Thoracic aorta (tissue), 2 donors: ENCODE measurements around the gene LNP1. TPM values are rescaled to one million over a fixed set of nuclear protein-coding genes. Genes with fewer than 3 reads are reported as not detected.

Experiments
- ATAC-seq: fragments of 150-250 bp; one replicate; pipeline ENCODE4 v1.8.0; 2017; ENCODE audit warnings: low read depth; ENCODE audit not compliant: insufficient number of reproducible peaks, low FRiP score
- DNase-seq: peaks from one replicate; pipeline ENCODE4 v3.0.0-alpha.2; 2020; ENCODE audit warnings: low spot score
- H3K27ac ChIP-seq, 2 donors: fragments of 200-600 bp; sonication (generic); 1 replicate in 1 of 2; 2 replicates in 1 of 2; pipeline ENCODE4 v1.5.1; 2016; ENCODE audit warnings: mild to moderate bottlenecking in 2 of 2, moderate library complexity in 2 of 2
- H3K27me3 ChIP-seq: fragments of 200-600 bp; sonication (generic); replicated peaks from 2 replicates; pipeline ENCODE4 v1.6.0; 2016; ENCODE audit warnings: mild to moderate bottlenecking; ENCODE audit not compliant: insufficient read depth
- H3K36me3 ChIP-seq: fragments of 200-600 bp; sonication (generic); one replicate; pipeline ENCODE4 v1.5.1; 2016
- H3K4me1 ChIP-seq, 2 donors: fragments of 200-600 bp; sonication (generic); 1 replicate in 1 of 2; 2 replicates in 1 of 2; pipeline versions ENCODE4 v1.5.1 to v1.6.0; 2016; ENCODE audit warnings: low read depth in 2 of 2, mild to moderate bottlenecking in 1 of 2; ENCODE audit not compliant: control insufficient read depth in 1 of 2
- H3K4me3 ChIP-seq: fragments of 200-600 bp; sonication (generic); 2 replicates; pipeline ENCODE4 v1.5.1; 2016; ENCODE audit warnings: mild to moderate bottlenecking
- H3K9me3 ChIP-seq: fragments of 200-600 bp; sonication (generic); 2 replicates; pipeline ENCODE4 v1.5.1; 2016
- CTCF ChIP-seq: fragments of 200-600 bp; sonication (generic); IDR thresholded peaks from one replicate; pipeline ENCODE4 v1.5.1; 2019; ENCODE audit warnings: antibody characterized with exemption
- total RNA-seq, 2 donors: library from RNA; depleted of rRNA; stranded (reverse); fragments of >200 nt; gene quantifications; one replicate each; pipeline versions ENCODE4 v1.1.0 to v1.2.3, GENCODE V29; 2016

LNP1 gene
- total RNA-seq, 2 donors from 2014 or later: 3.0 to 11.4 TPM

DNA sequence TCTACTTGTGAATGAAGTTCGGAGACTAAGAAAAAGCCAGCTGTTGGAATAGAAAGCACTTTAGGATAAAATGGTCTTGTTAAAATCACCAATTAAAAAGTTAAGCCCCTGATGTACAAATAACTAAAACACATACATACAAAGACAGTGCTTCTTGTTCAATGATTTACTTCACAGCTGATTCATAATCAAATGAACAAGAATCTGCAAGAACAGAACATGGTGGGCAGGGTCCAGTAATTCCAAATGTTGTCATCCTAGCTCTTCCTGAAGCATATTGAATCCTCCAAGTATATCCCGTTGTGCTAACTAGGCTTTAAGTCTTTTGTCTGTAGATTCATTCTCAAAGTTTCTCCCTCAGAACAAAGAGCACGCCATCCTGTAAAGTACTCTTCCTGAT, 42.3 kb upstream of the LNP1 start:
- no peak for TF ChIP-seq CTCF
- no peak for DNase-seq
- Histone ChIP-seq H3K27me3 (no peaks in the 10 kb centered on the region), H3K36me3 (peaks cover 6% of the 10 kb centered on the region), H3K4me1 (no peaks in the 10 kb centered on the region), H3K27ac (no peak overlapping the region), H3K9me3 (no peaks in the 10 kb centered on the region), H3K4me3 (no peak overlapping the region)
- ATAC-seq: no peak

DNA sequence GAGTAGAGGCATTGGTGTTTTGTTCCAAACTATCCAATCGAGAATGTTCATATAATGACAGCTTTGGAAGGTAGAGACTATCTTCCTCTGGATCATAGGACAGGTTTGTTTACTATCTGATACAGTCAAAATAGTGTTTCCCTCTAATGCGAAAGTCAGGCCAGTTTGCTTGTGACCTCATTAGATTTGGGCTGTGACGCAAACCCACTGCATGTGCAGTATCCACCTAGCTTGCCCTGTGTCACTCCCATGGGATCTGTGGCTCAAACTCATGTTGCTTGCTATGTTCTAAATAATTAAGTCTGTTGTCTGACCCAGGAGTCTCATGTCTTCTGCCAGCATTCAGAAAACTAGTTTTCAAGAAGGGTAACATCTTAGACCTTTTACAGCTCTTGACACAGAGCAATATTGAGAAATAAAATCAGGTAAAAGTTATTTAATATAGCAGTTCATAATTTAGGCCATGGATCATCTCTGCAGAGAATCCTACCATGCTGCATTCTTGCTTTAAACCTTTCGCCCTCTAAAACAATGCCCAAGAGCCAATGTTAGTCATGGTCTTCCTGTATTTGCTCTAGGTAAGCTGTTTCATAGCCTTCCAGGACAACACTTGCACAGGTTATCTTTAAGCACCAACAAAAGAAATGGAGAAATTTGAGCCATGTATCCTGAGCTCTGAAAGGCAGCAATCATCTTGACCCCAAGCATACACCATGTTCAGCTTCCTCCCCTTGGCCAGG, 40.4 kb upstream of the LNP1 start:
- ATAC-seq (no peak), DNase-seq (no peak)
- no peaks in the 10 kb centered on the region for H3K4me1 ChIP-seq
- no peak for TF ChIP-seq CTCF
- peaks cover 4% of the 10 kb centered on the region for H3K36me3 ChIP-seq
- no peaks in the 10 kb centered on the region for H3K27me3 ChIP-seq
- no peaks in the 10 kb centered on the region for H3K9me3 ChIP-seq
- no peak overlapping the region for H3K27ac ChIP-seq
- no peak overlapping the region for H3K4me3 ChIP-seq

- H3K9me3 ChIP-seq: no peaks in the 10 kb centered on the region
- TF ChIP-seq CTCF: no peak
- H3K4me3 ChIP-seq: no peak overlapping the region
- DNase-seq (no peak), ATAC-seq (no peak)
- H3K4me1 ChIP-seq: no peaks in the 10 kb centered on the region
- peaks cover 9% of the 10 kb centered on the region for H3K36me3 ChIP-seq
- no peak overlapping the region for H3K27ac ChIP-seq
- H3K27me3 ChIP-seq: no peaks in the 10 kb centered on the region
These were observed 39.4 kb upstream of the LNP1 start for GRCh38 chr3:100361897-100362296.

DNA sequence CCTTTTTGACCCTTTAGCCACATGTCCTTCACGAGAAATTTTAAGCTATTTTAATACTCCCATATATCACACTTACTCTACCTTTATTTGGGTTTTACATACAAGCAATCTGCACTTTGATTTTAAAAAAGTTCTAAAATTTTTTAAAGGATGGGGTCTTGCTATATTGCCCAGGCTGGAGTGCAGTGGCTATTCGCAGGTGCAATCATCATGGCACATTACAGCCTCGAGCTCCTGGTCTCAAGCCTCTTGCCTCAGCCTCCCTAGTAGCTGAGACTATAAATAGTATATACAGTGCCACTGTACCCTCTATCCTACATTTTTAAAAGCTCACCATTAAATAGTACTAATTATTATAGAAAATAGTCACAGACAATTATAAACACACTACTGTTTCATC, 36.9 kb upstream of the LNP1 start:
- H3K27me3 ChIP-seq: no peaks in the 10 kb centered on the region
- H3K4me1 ChIP-seq: peaks cover 0 to 10% of the 10 kb centered on the region in 2 donors
- peaks cover 13% of the 10 kb centered on the region for H3K36me3 ChIP-seq
- no peak overlapping the region for H3K27ac ChIP-seq
- no peak for ATAC-seq
- DNase-seq: no peak
- no peak for TF ChIP-seq CTCF
- H3K9me3 ChIP-seq: no peaks in the 10 kb centered on the region
- no peak overlapping the region for H3K4me3 ChIP-seq

- H3K4me1 ChIP-seq: peaks cover 0 to 10% of the 10 kb centered on the region in 2 donors
- H3K36me3 ChIP-seq: peaks cover 15% of the 10 kb centered on the region
- H3K4me3 ChIP-seq: no peak overlapping the region
- TF ChIP-seq CTCF: no peak
- no peak for ATAC-seq
- no peak for DNase-seq
- H3K9me3 ChIP-seq: no peaks in the 10 kb centered on the region
- no peaks in the 10 kb centered on the region for H3K27me3 ChIP-seq
- H3K27ac ChIP-seq: no peak overlapping the region
These were observed 34.9 kb upstream of the LNP1 start for GRCh38 chr3:100366424-100366823.
